OCI-LY1 (cell line): Measurements from ENCODE around the gene RBM26.

Source experiments
- H2AFZ ChIP-seq: fragments of 200-600 bp; sonication (generic), shearing (Covaris generic); 2 replicates; pipeline ENCODE4 v1.6.0; 2014; ENCODE audit warnings: antibody characterized with exemption, mild to moderate bottlenecking, low read length
- H3F3A ChIP-seq: fragments of 200-600 bp; sonication (generic), shearing (Covaris generic); 2 replicates; pipeline ENCODE4 v1.6.0; 2014; ENCODE audit warnings: mild to moderate bottlenecking, antibody characterized with exemption, low read length, moderate library complexity; ENCODE audit not compliant: insufficient read depth
- H3K27ac ChIP-seq: fragments of 200-600 bp; sonication (generic); 2 replicates; pipeline ENCODE4 v1.5.1; 2014; ENCODE audit warnings: low read length, mixed run types, mild to moderate bottlenecking, low read depth; ENCODE audit not compliant: poor library complexity, severe bottlenecking
- H3K27me3 ChIP-seq: fragments of 200-600 bp; sonication (generic); 2 replicates; pipeline ENCODE4 v1.6.0; 2014; ENCODE audit warnings: antibody characterized with exemption, mild to moderate bottlenecking, low read length, moderate library complexity; ENCODE audit not compliant: insufficient read depth
- H3K36me3 ChIP-seq: fragments of 200-600 bp; sonication (generic); 2 replicates; pipeline ENCODE4 v1.6.1; 2014; ENCODE audit warnings: mild to moderate bottlenecking, antibody characterized with exemption, low read length, moderate library complexity, mixed read lengths; ENCODE audit not compliant: insufficient read depth
- H3K4me1 ChIP-seq: fragments of 200-600 bp; sonication (generic); 2 replicates; pipeline ENCODE4 v1.5.1; 2014; ENCODE audit warnings: mild to moderate bottlenecking, low read length, moderate library complexity; ENCODE audit not compliant: insufficient read depth, severe bottlenecking
- H3K4me2 ChIP-seq: fragments of 200-600 bp; sonication (generic), shearing (Covaris generic); 2 replicates; pipeline ENCODE4 v1.6.1; 2014; ENCODE audit warnings: low read length
- H3K4me3 ChIP-seq: fragments of 200-600 bp; sonication (generic); 2 replicates; pipeline ENCODE4 v1.5.1; 2014; ENCODE audit warnings: low read length, low read depth, mild to moderate bottlenecking, mixed read lengths; ENCODE audit not compliant: poor library complexity, severe bottlenecking
- H3K79me2 ChIP-seq: fragments of 200-600 bp; shearing (Covaris generic); 2 replicates; pipeline ENCODE4 v1.6.1; 2016; ENCODE audit warnings: mixed run types, low read length, mixed read lengths; ENCODE audit not compliant: insufficient read depth
- H3K9ac ChIP-seq: fragments of 200-600 bp; sonication (generic), shearing (Covaris generic); 2 replicates; pipeline ENCODE4 v1.6.1; 2014; ENCODE audit warnings: mild to moderate bottlenecking, low read length, mixed read lengths
- H3K9me2 ChIP-seq: fragments of 200-600 bp; sonication (generic), shearing (Covaris generic); 2 replicates; pipeline ENCODE4 v1.6.1; 2014; ENCODE audit warnings: low read depth, mild to moderate bottlenecking, low read length, mixed read lengths
- H3K9me3 ChIP-seq: fragments of 200-600 bp; shearing (Covaris generic); 2 replicates; pipeline ENCODE4 v1.6.1; 2014; ENCODE audit warnings: low read length, mixed read lengths
- H4K20me1 ChIP-seq: fragments of 200-600 bp; sonication (generic), shearing (Covaris generic); 2 replicates; pipeline ENCODE4 v1.6.0; 2016; ENCODE audit warnings: mild to moderate bottlenecking, low read length; ENCODE audit not compliant: insufficient read depth
- CTCF ChIP-seq: fragments of 200-600 bp; sonication (generic), shearing (Covaris generic); IDR thresholded peaks from 2 replicates; pipeline ENCODE4 v1.5.1; 2017; ENCODE audit warnings: mild to moderate bottlenecking, antibody characterized with exemption, low read length, moderate library complexity, mixed read lengths
- EZH2 ChIP-seq: fragments of 200-600 bp; sonication (generic), shearing (Covaris generic); IDR thresholded peaks from 2 replicates; pipeline ENCODE4 v1.8.0; 2017; ENCODE audit warnings: borderline replicate concordance, mixed run types, mild to moderate bottlenecking, antibody characterized with exemption, low read length, moderate library complexity, mixed read lengths

Gene RBM26

GRCh38 chr13:79360095-79360494, 46.0 kb downstream of the RBM26 start:
- peaks cover 4% of the 10 kb centered on the region; the same call in 1 of the 2 replicates for H3K79me2 ChIP-seq
- H3F3A ChIP-seq = no peaks in the 10 kb centered on the region
- no peak overlapping the region for H2AFZ ChIP-seq
- H3K9ac ChIP-seq = no peak overlapping the region
- no peak for TF ChIP-seq CTCF
- no peak for TF ChIP-seq EZH2
- no peaks in the 10 kb centered on the region for H3K9me3 ChIP-seq
- no peaks in the 10 kb centered on the region for H4K20me1 ChIP-seq
- peaks cover 92% of the 10 kb centered on the region for H3K36me3 ChIP-seq
- H3K27ac ChIP-seq = no peak overlapping the region
- no peaks in the 10 kb centered on the region for H3K27me3 ChIP-seq
- H3K9me2 ChIP-seq = no peaks in the 10 kb centered on the region
- no peak overlapping the region for H3K4me3 ChIP-seq
- H3K4me1 ChIP-seq = no peaks in the 10 kb centered on the region
- no peak overlapping the region for H3K4me2 ChIP-seq

- no peak overlapping the region for H3K4me3 ChIP-seq
- no peak overlapping the region for H3K27ac ChIP-seq
- H2AFZ ChIP-seq = no peak overlapping the region
- TF ChIP-seq CTCF (no peak), EZH2 (no peak)
- no peaks in the 10 kb centered on the region for H3K4me1 ChIP-seq
- H3K9me2 ChIP-seq = no peaks in the 10 kb centered on the region
- no peaks in the 10 kb centered on the region for H4K20me1 ChIP-seq
- H3K4me2 ChIP-seq = no peak overlapping the region
- H3K27me3 ChIP-seq = no peaks in the 10 kb centered on the region
- peaks cover 3% of the 10 kb centered on the region; the same call in 1 of the 2 replicates for H3K79me2 ChIP-seq
- H3F3A ChIP-seq = no peaks in the 10 kb centered on the region
- H3K36me3 ChIP-seq = peaks cover 92% of the 10 kb centered on the region
- no peaks in the 10 kb centered on the region for H3K9me3 ChIP-seq
- no peak overlapping the region for H3K9ac ChIP-seq
These were observed 47.0 kb downstream of the RBM26 start for GRCh38 chr13:79359064-79359463.

- H3K27me3 ChIP-seq = no peaks in the 10 kb centered on the region
- H3K4me2 ChIP-seq = no peak overlapping the region
- H3F3A ChIP-seq = no peaks in the 10 kb centered on the region
- no peaks in the 10 kb centered on the region for H3K9me3 ChIP-seq
- no peak for TF ChIP-seq CTCF
- no peak for TF ChIP-seq EZH2
- H3K36me3 ChIP-seq = peaks cover 97% of the 10 kb centered on the region
- H3K27ac ChIP-seq = no peak overlapping the region
- H4K20me1 ChIP-seq = no peaks in the 10 kb centered on the region
- no peaks in the 10 kb centered on the region for H3K79me2 ChIP-seq
- no peaks in the 10 kb centered on the region for H3K4me1 ChIP-seq
- no peaks in the 10 kb centered on the region for H3K9me2 ChIP-seq
- no peak overlapping the region for H3K4me3 ChIP-seq
- H2AFZ ChIP-seq = no peak overlapping the region
- no peak overlapping the region for H3K9ac ChIP-seq
These were observed 51.8 kb downstream of the RBM26 start for GRCh38 chr13:79354285-79354684.
